ENCODE results near the gene ID1. TPM values are rescaled to one million over a fixed set of nuclear protein-coding genes. Genes with fewer than 3 reads are reported as not detected.

ID1 gene
- total RNA-seq, 1 experiment from 2014 or later, result 88.8 TPM

- no peak for TF ChIP-seq ESRRA (CRISPR knock-in tag; IDR thresholded peaks at IDR 0.05; ENCODE audit: borderline replicate concordance)
- no peak for TF ChIP-seq ATF2 (CRISPR knock-in tag; IDR thresholded peaks at IDR 0.05; ENCODE audit: borderline replicate concordance, low read depth)
- peak; percentile 86; the same call in 1 of the 2 replicates for TF ChIP-seq PREB (CRISPR knock-in tag; IDR thresholded peaks at IDR 0.05; ENCODE audit: borderline replicate concordance)
- TF ChIP-seq RORB (CRISPR knock-in tag; IDR thresholded peaks at IDR 0.05), result no peak
- no peak for TF ChIP-seq CREB1 (CRISPR knock-in tag; IDR thresholded peaks at IDR 0.05)
- no peak; the same call in 1 of the 2 replicates for TF ChIP-seq USF1 (CRISPR knock-in tag; IDR thresholded peaks at IDR 0.05)
- TF ChIP-seq, protein P1, sequence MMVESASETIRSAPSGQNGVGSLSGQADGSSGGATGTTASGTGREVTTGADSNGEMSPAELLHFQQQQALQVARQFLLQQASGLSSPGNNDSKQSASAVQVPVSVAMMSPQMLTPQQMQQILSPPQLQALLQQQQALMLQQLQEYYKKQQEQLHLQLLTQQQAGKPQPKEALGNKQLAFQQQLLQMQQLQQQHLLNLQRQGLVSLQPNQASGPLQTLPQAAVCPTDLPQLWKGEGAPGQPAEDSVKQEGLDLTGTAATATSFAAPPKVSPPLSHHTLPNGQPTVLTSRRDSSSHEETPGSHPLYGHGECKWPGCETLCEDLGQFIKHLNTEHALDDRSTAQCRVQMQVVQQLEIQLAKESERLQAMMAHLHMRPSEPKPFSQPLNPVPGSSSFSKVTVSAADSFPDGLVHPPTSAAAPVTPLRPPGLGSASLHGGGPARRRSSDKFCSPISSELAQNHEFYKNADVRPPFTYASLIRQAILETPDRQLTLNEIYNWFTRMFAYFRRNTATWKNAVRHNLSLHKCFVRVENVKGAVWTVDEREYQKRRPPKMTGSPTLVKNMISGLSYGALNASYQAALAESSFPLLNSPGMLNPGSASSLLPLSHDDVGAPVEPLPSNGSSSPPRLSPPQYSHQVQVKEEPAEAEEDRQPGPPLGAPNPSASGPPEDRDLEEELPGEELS (CRISPR knock-in tag; IDR thresholded peaks at IDR 0.05), result peak; percentile 54; the same call in 1 of the 2 replicates
- TF ChIP-seq ZNF423 (CRISPR knock-in tag; IDR thresholded peaks at IDR 0.05), result no peak
- 0 out of 2 replicates have a peak, but pooled peaks have one; percentile 19 for TF ChIP-seq ZNF317 (CRISPR knock-in tag; IDR thresholded peaks at IDR 0.05; ENCODE audit: borderline replicate concordance, low read depth)
- no peak for TF ChIP-seq ATF1 (CRISPR knock-in tag; IDR thresholded peaks at IDR 0.05)
- TF ChIP-seq TCF7 (CRISPR knock-in tag; IDR thresholded peaks at IDR 0.05; ENCODE audit: low read depth), result 0 out of 2 replicates have a peak, but pooled peaks have one; percentile 10
- TF ChIP-seq GRHL2 (CRISPR knock-in tag; IDR thresholded peaks at IDR 0.05; ENCODE audit: insufficient replicate concordance, severe bottlenecking), result no peak
- TF ChIP-seq PRRX2 (CRISPR knock-in tag; IDR thresholded peaks at IDR 0.05), result no peak
- TF ChIP-seq ELF4 (CRISPR knock-in tag; IDR thresholded peaks at IDR 0.05; ENCODE audit: low read depth), result no peak
- no peak for TF ChIP-seq SOX15 (CRISPR knock-in tag; IDR thresholded peaks at IDR 0.05)
- TF ChIP-seq ZNF232 (CRISPR knock-in tag; IDR thresholded peaks at IDR 0.05), result no peak
- TF ChIP-seq IRF2 (CRISPR knock-in tag; IDR thresholded peaks at IDR 0.05; ENCODE audit: borderline replicate concordance, low read depth), result no peak
- TF ChIP-seq ZBTB21 (CRISPR knock-in tag; IDR thresholded peaks at IDR 0.05; ENCODE audit: borderline replicate concordance), result no peak
Measured at GRCh38 chr20:31605031-31605901, at the start of gene ID1 (continued).

DNA sequence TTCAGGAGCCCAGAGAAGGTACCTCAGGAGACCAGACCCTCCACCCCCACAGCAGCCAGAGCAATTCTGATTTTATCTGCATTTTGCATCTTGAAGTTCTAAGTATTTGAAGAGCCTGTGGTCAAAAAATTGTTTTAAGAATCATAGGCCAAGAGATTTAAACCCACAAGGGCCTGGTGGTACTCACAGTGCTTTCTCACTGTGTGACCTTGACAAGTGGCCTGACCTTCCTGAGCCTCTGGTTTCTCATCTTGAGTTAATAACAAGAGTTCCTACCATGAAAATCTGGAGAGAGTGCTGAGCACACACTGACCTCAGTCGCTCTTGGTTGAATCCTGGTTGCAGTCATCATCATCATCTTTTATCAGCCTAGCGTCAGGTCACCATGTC, 45.4 kb upstream of the ID1 start:
- Mint-ChIP-seq H3K27ac (peak overlapping the region; percentile 93), H3K4me1 (peaks cover 10% of the 10 kb centered on the region), H3K36me3 (peaks cover 50% of the 10 kb centered on the region), H3K4me3 (no peak overlapping the region), H3K27me3 (ENCODE audit: low read depth) (no peaks in the 10 kb centered on the region), H3K9me3 (no peaks in the 10 kb centered on the region)
- ATAC-seq (no peak), DNase-seq (ENCODE audit: low spot score) (no peak)
- ChIA-PET CTCF (interaction anchor here (0.5 to 14.0 kb wide), 27 partner anchors 12 to 352 kb away, joined by 3 to 850 read pairs (median 4); partner anchors contain the start of gene ID1), POLR2A (interaction anchor here (0.6 to 1.4 kb wide), 6 partner anchors 8 to 163 kb away, joined by 3 to 6 read pairs (median 3); partner anchors contain the start of gene BCL2L1)
- TF ChIP-seq JAZF1 (CRISPR knock-in tag; IDR thresholded peaks at IDR 0.05), result no peak
- TF ChIP-seq CREB1 (CRISPR knock-in tag; IDR thresholded peaks at IDR 0.05), result no peak
- TF ChIP-seq HMGA2 (CRISPR knock-in tag; IDR thresholded peaks at IDR 0.05), result no peak
- no peak for TF ChIP-seq ATF2 (CRISPR knock-in tag; IDR thresholded peaks at IDR 0.05; ENCODE audit: borderline replicate concordance, low read depth)

All from WTC11 (cell line).